A673 (cell line): ENCODE data around the gene BABAM2. TPM values are rescaled to one million over a fixed set of nuclear protein-coding genes. Genes with fewer than 3 reads are reported as not detected.

ENCODE experiments used
- BruUV-seq: library from RNA; stranded (reverse); fragments of 400-500 nt; replicated peaks from 2 replicates; lab custom pipeline; 2021; lab: Mats Ljungman, UMichigan
- CTCF ChIA-PET: fragments of 300-600 bp; sonication (Branson Sonifier 250); formaldehyde crosslinking; loops from one replicate; lab custom pipeline; 2022; ENCODE audit warnings: antibody characterized with exemption; lab: Charles Lee
- POLR2A ChIA-PET: fragments of 300-600 bp; sonication (Branson Sonifier 250); formaldehyde crosslinking; loops from one replicate; lab custom pipeline; 2022; ENCODE audit warnings: antibody characterized with exemption; ENCODE audit not compliant: low non-redundant PET; lab: Charles Lee
- DNase-seq: peaks from one replicate; pipeline ENCODE4 v3.0.0-alpha.2; 2015; ENCODE audit warnings: low spot score
- H3K27ac ChIP-seq: fragments of 200-600 bp; sonication (generic); 2 replicates; pipeline ENCODE4 v1.5.1; 2016; ENCODE audit warnings: mixed run types, low read depth, mild to moderate bottlenecking, mixed read lengths, antibody characterized with exemption, low read length; ENCODE audit not compliant: poor library complexity, severe bottlenecking
- H3K27me3 ChIP-seq: fragments of 200-600 bp; sonication (generic); replicated peaks from 2 replicates; pipeline ENCODE4 v1.6.1; 2017; ENCODE audit warnings: mixed run types, low read depth, mild to moderate bottlenecking, mixed read lengths, antibody characterized with exemption, low read length; ENCODE audit not compliant: insufficient read depth, poor library complexity
- H3K36me3 ChIP-seq: fragments of 200-600 bp; sonication (generic); 2 replicates; pipeline ENCODE4 v1.6.1; 2016; ENCODE audit warnings: mixed run types, mild to moderate bottlenecking, mixed read lengths, antibody characterized with exemption, low read length; ENCODE audit not compliant: insufficient read depth, poor library complexity, severe bottlenecking
- H3K4me1 ChIP-seq: fragments of 200-600 bp; sonication (generic); 2 replicates; pipeline ENCODE4 v1.6.1; 2017; ENCODE audit warnings: mixed run types, mild to moderate bottlenecking, mixed read lengths, antibody characterized with exemption, low read length; ENCODE audit not compliant: insufficient read depth, poor library complexity, severe bottlenecking
- H3K4me3 ChIP-seq: fragments of 200-600 bp; sonication (generic); 2 replicates; pipeline ENCODE4 v1.5.1; 2016; ENCODE audit warnings: low read depth, mixed run types, mild to moderate bottlenecking, mixed read lengths, low read length; ENCODE audit not compliant: poor library complexity, severe bottlenecking
- H3K9me3 ChIP-seq: fragments of 200-600 bp; sonication (generic); 2 replicates; pipeline ENCODE4 v1.6.1; 2016; ENCODE audit warnings: mixed run types, low read depth, mild to moderate bottlenecking, mixed read lengths, antibody characterized with exemption, low read length; ENCODE audit not compliant: poor library complexity, severe bottlenecking
- CTCF ChIP-seq: fragments of 300-800, 200-600 bp; sonication (generic); conservative IDR thresholded peaks from 2 replicates; pipeline ENCODE4 v1.5.1; 2017; ENCODE audit warnings: low read depth, mild to moderate bottlenecking, antibody characterized with exemption, low read length, moderate library complexity, mixed read lengths
- EZH2 ChIP-seq: fragments of 200-600 bp; sonication (generic); IDR thresholded peaks from 2 replicates; pipeline ENCODE4 v1.6.1; 2017; ENCODE audit warnings: borderline replicate concordance, low read depth, mild to moderate bottlenecking, mixed read lengths, antibody characterized with exemption, low read length; ENCODE audit not compliant: poor library complexity, severe bottlenecking
- intact Hi-C: fragments of 100-400 bp; cut with micrococcal nuclease; formaldehyde crosslinking; loops from one replicate; pipeline ENCODE4 v1.10.0; 2022; ENCODE audit not compliant: unreplicated experiment
- total RNA-seq: library from RNA; stranded (reverse); gene quantifications from 2 replicates; pipeline ENCODE4 v1.2.3, GENCODE V29; 2021

Gene BABAM2
- total RNA-seq, 1 experiment from 2014 or later: 21.8 TPM

GRCh38 chr2:28217042-28217740 lies 326.7 kb downstream of the BABAM2 start:
- no TSS peak for BruUV-seq
- intact Hi-C loops: no loop called here
- Histone ChIP-seq H3K4me1 (no peaks in the 10 kb centered on the region), H3K27me3 (no peaks in the 10 kb centered on the region), H3K4me3 (no peak overlapping the region), H3K9me3 (no peaks in the 10 kb centered on the region), H3K27ac (no peak overlapping the region), H3K36me3 (no peaks in the 10 kb centered on the region)
- ChIA-PET POLR2A (no interaction called here), CTCF (no interaction called here)
- no peak for DNase-seq
- TF ChIP-seq CTCF: no peak
- TF ChIP-seq EZH2: no peak

GRCh38 chr2:28219138-28219537 lies 328.6 kb downstream of the BABAM2 start:
- POLR2A ChIA-PET: interaction anchor here (0.6 kb wide), 1 partner anchor 21 kb away, joined by 5 read pairs; no protein-coding TSS in a partner anchor
- BruUV-seq: no TSS peak
- H3K4me3 ChIP-seq: no peak overlapping the region
- intact Hi-C loops: no loop called here
- H3K9me3 ChIP-seq: no peaks in the 10 kb centered on the region
- H3K27ac ChIP-seq: no peak overlapping the region
- H3K4me1 ChIP-seq: no peaks in the 10 kb centered on the region
- no peaks in the 10 kb centered on the region for H3K36me3 ChIP-seq
- DNase-seq: no peak
- CTCF ChIA-PET: no interaction called here
- TF ChIP-seq CTCF (no peak), EZH2 (no peak)
- H3K27me3 ChIP-seq: no peaks in the 10 kb centered on the region

- BruUV-seq: no TSS peak
These were observed 329.3 kb downstream of the BABAM2 start for GRCh38 chr2:28219758-28220368.

More at GRCh38 chr2:28219758-28220368, 329.3 kb downstream of the BABAM2 start:
- Histone ChIP-seq H3K4me1 (no peaks in the 10 kb centered on the region), H3K27me3 (no peaks in the 10 kb centered on the region), H3K4me3 (no peak overlapping the region), H3K9me3 (no peaks in the 10 kb centered on the region), H3K27ac (no peak overlapping the region), H3K36me3 (no peaks in the 10 kb centered on the region)
- POLR2A ChIA-PET: interaction anchor here (0.6 kb wide), 1 partner anchor 21 kb away, joined by 5 read pairs; no protein-coding TSS in a partner anchor
- TF ChIP-seq CTCF (no peak), EZH2 (no peak)
- no peak for DNase-seq
- CTCF ChIA-PET: no interaction called here
- intact Hi-C loops: no loop called here
